HG03045 (cell line): ENCODE data around the gene TMEM61.

Experiments used
- ATAC-seq: cut with Tn5 transposase; IDR thresholded peaks from one replicate; pipeline ENCODE4 v1.9.1; 2021; ENCODE audit warnings: mild to moderate bottlenecking, moderate library complexity; ENCODE audit not compliant: unreplicated experiment

TMEM61 gene

GRCh38 chr1:55037733-55038551 lies 57.5 kb downstream of the TMEM61 start:
- ATAC-seq: no peak

DNA sequence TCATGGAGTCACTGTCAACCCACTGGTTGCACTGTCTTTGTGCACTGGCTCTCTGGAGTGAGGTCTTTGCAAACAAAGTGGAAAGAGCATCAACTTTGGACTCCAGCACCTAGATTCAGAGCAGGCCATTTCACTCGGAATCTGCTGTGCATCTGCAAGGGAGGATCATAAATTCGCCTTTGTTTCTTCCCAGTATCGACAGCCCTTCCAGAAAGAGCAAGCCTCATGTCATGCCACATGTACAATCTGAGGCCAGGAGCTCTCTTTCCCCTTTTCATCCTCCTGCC lies 58.1 kb downstream of the TMEM61 start:
- no peak for ATAC-seq

- ATAC-seq: no peak
Observed at GRCh38 chr1:55038974-55039341, 58.5 kb downstream of the TMEM61 start.

- ATAC-seq: no peak
Observed at GRCh38 chr1:55039342-55040082, 59.1 kb downstream of the TMEM61 start, which contains the start of gene PCSK9. Gene PCSK9, plus strand, starts transcription at chr1:55039548. Its CDS starts 290 bp downstream, at chr1:55039838.

GRCh38 chr1:55040083-55040932 lies 59.9 kb downstream of the TMEM61 start:
- no peak for ATAC-seq

DNA sequence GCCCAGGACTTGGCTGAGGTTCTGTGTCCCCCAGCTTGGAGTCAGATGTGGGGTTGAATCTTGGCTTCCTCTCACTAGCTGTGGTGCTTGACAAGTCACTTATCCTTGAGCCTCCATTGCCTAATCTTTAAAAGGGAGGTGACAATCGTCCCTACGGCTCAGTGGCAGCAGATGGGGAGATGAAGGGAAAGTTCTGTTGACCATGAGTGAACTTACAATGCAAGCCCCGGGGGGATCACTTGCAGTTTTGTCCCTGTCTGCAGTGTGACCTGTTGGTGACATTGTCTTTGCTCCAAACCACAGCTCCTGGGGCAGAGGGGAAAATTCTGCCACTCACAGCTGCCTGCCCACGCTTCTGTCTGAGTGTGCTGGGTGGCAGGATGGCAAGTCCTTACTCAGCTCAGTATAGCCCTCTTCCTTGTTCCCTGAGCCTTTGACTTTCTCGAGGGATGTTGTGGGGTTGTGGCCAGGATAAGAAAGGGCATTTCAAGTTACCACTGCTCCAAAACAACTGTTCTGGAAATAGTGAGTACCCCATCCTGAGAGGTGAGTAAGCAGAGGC lies 60.6 kb downstream of the TMEM61 start:
- no peak for ATAC-seq

GRCh38 chr1:55041613-55042012 lies 61.2 kb downstream of the TMEM61 start:
- ATAC-seq: no peak
